ENCODE measurements around the gene TYW1B.
"Not testable (repeated sequence)": the region's sequence is repeated elsewhere in the genome, so short reads cannot be mapped to it uniquely, and the experiment has no call there.

The TYW1B gene

DNA sequence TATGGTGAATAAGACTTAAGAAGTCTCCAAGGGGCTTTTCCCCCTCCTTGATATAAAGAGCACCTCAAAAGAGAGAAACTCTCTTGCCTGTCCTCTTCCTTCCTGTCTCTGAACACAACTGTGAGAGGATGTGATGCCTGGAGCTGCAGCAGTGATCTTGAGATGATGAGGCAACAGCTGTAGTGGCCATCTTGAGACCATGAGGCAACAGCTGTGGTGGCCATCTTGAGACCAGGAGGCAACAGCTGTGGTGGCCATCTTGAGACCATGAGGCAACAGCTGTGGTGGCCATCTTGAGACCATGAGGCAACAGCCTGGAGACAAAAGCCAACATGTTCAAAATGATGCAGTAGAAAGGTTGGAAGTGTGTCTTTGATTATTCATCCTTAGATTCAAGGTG is 277.5 kb downstream of the TYW1B start:
- not testable (repeated sequence) for FAIRE-seq

DNA sequence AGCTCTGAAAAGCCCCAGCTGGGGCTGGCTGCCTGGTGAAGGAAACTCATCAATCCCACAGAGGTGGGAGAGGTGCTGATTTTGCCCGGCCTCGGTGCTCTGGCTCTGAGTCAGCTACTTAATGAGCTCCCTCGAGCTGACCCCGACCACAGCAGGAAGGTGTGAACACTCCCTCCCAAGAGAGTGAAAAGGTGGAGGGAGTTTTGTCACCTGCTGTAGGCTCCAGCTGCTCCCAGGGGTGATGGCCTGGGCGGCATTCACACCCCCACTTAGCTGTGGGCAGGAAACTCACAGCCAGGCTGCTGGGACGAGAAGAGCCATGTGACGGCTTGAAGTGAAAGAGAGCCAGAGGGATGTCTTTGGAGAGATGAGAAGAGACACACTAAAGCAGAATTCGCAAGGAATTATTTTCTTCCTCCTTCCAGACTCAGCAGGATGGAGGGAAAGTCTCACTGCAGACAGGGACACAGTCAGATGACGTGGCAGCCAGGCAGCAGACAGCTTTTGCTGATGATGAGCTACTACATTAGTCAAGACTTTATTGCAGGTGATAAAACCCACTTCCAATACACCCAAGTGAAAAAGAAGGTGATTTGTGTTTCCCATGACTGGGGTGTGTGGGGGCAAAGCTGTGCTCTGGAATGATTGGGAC is 281.3 kb downstream of the TYW1B start:
- not testable (repeated sequence) for FAIRE-seq

DNA sequence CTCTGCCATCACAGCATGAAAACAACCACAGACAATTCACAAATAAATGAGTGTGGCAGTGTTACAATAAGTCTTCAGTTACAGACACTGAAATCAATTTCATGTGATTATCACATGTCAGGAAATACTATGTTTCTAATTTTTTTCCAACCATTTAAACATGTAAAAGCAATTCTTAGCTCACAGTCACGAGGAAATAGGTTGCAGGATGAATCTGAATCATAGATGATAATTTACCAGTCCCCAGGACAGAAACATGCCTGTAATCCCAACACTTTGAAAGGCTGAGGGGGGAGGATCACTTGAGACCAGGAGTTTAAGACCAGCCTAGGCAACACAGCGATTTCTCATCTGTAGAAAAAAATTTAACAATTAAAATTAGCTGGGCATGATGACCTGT is 283.5 kb downstream of the TYW1B start:
- not testable (repeated sequence) for FAIRE-seq

DNA sequence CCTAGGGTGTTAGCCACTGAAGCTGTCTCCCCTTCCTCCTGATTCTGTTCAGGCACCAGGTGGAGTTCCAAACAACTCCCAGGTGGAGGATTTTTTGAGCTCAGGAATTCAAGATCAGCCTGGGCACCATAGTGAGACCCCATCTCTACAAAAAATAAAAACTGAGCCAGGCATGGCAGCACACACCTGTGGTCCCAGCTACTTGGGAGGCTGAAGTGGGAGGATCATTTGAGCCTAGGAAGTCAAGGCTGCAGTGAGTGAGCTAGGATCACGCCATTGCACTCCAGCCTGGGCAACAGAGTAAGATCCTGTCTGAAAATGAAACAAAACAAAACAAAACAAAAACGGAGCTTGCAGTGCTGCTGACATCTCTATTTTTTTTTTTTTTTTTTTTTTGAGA is 287.1 kb downstream of the TYW1B start:
- no peak for FAIRE-seq

DNA sequence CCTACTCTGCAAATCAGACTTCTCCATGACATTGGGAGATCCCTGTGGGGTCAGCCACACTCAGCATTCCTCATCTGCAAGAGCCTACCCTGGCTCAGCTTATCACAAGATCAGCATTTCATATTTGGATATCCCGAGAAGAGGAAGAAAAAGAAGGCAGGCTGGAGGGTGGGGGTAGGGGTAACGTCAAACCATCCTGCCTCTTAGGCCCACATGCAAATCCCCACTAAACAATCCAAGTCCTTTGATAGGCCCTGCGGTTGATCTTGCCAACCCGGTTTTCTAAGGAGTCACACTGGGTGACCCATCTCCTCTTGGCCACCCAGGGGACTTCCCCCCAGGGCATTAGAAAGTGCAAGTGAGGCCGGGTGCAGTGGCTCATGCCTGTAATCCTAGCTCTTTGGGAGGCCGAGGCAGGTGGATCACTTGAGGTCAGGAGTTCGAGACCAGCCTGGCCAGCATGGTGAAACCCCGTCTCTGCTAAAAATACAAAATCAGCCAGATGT is 287.8 kb downstream of the TYW1B start:
- FAIRE-seq: no peak

DNA sequence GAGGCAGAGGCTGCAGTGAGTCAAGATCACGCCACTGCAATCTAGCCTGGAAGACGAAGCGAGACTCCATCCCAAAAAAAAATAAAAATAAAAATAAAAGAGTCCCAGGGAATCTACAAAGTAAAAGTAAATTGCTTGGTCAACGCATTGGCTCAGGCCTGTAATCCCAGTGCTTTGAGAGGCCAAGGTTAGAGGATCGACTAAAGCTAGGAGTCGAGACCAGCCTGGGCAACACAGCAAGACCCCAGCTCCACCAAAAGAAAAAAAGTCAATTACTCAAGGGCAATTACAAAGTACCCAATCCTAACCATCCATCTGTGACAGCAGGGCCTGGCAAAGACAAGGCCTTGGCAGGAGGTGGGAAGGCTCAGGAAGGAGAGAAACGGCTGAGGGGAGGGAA is 288.3 kb downstream of the TYW1B start:
- FAIRE-seq: no peak

DNA sequence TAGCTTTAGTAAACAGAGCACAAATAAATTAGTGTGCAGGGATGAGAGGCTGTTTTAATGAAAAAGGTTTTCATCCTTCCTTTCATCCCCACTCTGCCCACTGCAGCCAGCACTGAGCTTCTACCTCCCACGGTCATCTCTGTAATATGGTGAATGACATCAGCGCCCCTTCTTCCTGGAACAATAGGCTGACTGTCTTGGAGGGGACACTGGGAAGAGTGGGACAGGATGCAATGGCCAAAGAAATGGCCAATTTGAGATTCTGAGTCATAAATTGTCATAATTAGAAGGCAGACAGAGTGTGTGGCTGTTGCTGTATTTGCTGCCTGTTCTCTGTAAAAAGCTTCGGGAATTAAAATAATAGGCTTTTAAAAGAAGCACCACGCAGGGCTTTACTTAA is 289.1 kb downstream of the TYW1B start:
- no peak for FAIRE-seq

DNA sequence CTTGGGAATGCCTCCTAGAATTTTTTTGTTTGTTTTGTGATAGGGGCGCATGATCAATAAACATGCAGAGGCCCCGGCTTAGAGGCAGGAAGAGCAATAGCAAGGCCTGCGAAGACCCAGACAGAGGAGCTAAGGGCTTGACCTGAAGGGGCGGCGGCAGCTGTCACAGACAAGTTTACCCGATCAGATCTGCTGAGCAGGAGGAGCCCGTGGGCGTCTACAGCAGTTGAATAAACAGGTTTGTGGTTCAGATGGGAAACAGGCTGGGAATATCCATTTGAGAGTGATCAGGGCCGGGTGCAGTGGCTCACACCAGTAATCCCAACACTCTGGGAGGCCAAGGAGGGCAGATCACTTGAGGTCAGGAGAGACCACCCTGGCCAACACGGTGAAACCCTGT is 289.9 kb downstream of the TYW1B start:
- no peak for FAIRE-seq

DNA sequence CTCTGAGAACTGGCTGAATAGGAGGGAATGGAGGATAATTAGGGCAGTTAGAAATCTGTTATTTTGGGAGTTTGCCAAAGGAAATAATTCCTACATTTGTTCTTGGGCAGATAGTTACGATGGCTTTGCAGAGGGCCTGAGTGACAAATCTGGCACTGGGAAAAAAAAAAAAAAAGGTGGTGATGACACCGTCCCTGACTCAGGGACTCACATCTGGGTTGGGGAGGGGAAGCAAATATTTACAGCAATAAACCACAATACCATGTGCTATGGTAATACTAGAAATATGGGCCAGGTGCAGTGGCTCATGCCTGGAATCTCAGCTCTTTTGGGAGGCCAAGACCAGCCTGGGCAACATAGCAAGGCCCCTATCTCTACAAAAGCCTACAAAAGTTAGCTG is 292.0 kb downstream of the TYW1B start:
- not testable (repeated sequence) for FAIRE-seq

DNA sequence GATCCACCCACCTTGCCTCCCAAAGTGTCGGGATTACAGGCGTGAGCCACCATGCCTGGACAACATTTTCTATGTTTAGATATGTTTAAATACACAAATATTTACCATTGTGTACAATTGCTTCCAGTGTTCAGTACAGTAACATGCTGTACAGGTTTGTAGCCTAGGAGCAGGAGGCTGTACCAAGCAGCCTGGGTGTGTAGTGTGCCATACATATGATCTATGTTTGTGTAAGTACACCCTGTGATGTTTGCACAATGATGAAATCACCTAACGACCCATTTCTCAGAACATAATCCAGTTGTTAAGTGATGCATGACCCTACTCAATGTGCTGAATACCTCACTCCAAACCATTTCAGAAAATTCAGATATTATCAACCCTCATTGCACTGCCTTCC is 297.0 kb downstream of the TYW1B start:
- not testable (repeated sequence) for FAIRE-seq

Data from colon (tissue), 2 donors.